H1 (cell line): ENCODE results near the gene AQP12A. TPM values are rescaled to one million over a fixed set of nuclear protein-coding genes. Genes with fewer than 3 reads are reported as not detected.
A peak's percentile ranks its signal among the peaks of the same experiment; 100 is the strongest.

Experiments
- CTCF ChIA-PET: fragments of 300-600 bp; sonication (Branson Sonifier 250); formaldehyde crosslinking; loops from one replicate; lab custom pipeline; 2021; ENCODE audit not compliant: partially characterized antibody; lab: Charles Lee
- POLR2A ChIA-PET: fragments of 300-600 bp; sonication (Branson Sonifier 250); formaldehyde crosslinking; loops from one replicate; lab custom pipeline; 2021; ENCODE audit warnings: inconsistent platforms; ENCODE audit not compliant: partially characterized antibody; lab: Charles Lee
- DNase-seq, 2 experiments: peaks; one replicate each; pipeline versions ENCODE4 v3.0.0 to v3.0.0-alpha.2; 2010 to 2022; ENCODE audit warnings: low spot score in 2 of 2, low read depth in 1 of 2, mixed read lengths in 1 of 2
- FAIRE-seq: peaks from 2 replicates; lab custom pipeline; 2011; peaks lifted over from hg19 to GRCh38; lab: Jason Lieb, UNC
- H2AFZ ChIP-seq: 2 replicates; pipeline ENCODE4 v1.8.1; 2012; ENCODE audit warnings: low read length, inconsistent platforms
- H2AK5ac ChIP-seq: 2 replicates; pipeline ENCODE4 v1.6.1; 2013; ENCODE audit warnings: low read depth, low read length
- H2BK120ac ChIP-seq: replicated peaks from 2 replicates; pipeline ENCODE3; 2013; ENCODE audit warnings: low read depth, low read length, inconsistent platforms
- H2BK12ac ChIP-seq: 2 replicates; pipeline ENCODE4 v1.6.1; 2013; ENCODE audit warnings: low read depth, low read length
- H2BK15ac ChIP-seq: 2 replicates; pipeline ENCODE4 v1.6.1; 2013; ENCODE audit warnings: low read length
- H2BK20ac ChIP-seq: 2 replicates; pipeline ENCODE4 v1.6.1; 2013; ENCODE audit warnings: low read length
- H2BK5ac ChIP-seq: 2 replicates; pipeline ENCODE4 v1.6.1; 2013; ENCODE audit warnings: low read depth, low read length
- H3K14ac ChIP-seq: 2 replicates; pipeline ENCODE4 v1.6.1; 2013; ENCODE audit warnings: inconsistent platforms; ENCODE audit not compliant: insufficient read length
- H3K18ac ChIP-seq: 2 replicates; pipeline ENCODE4 v1.6.1; 2013; ENCODE audit warnings: low read length; ENCODE audit errors: extremely low read depth
- H3K23ac ChIP-seq: 2 replicates; pipeline ENCODE4 v1.6.1; 2013; ENCODE audit warnings: inconsistent platforms; ENCODE audit not compliant: insufficient read length
- H3K23me2 ChIP-seq: 2 replicates; pipeline ENCODE4 v1.6.1; 2013; ENCODE audit warnings: low read depth, low read length
- H3K27ac ChIP-seq: 2 replicates; pipeline ENCODE4 v1.6.1; 2011; ENCODE audit warnings: low read depth, low read length, inconsistent platforms
- H3K27me3 ChIP-seq, 4 experiments: replicated peaks in 1 of 4; 1 replicate in 1 of 4; 2 replicates in 3 of 4; pipeline versions ENCODE4 v1.6.1 to v1.8.1; 2011 to 2013; ENCODE audit warnings: low read length in 3 of 4, mild to moderate bottlenecking in 3 of 4, inconsistent platforms in 2 of 4, mixed read lengths in 2 of 4, moderate library complexity in 1 of 4; ENCODE audit not compliant: control insufficient read depth in 3 of 4, insufficient read depth in 3 of 4; ENCODE audit errors: extremely low read depth in 1 of 4
- H3K36me3 ChIP-seq, 4 experiments: 2 replicates each; pipeline versions ENCODE4 v1.6.1 to v1.8.1; 2011 to 2013; ENCODE audit warnings: mild to moderate bottlenecking in 4 of 4, low read length in 3 of 4, moderate library complexity in 2 of 4, control low read depth in 1 of 4, inconsistent platforms in 1 of 4; ENCODE audit not compliant: insufficient read depth in 4 of 4, control insufficient read depth in 2 of 4
- H3K4ac ChIP-seq: replicated peaks from 2 replicates; pipeline ENCODE3; 2013; ENCODE audit warnings: low read length, low read depth, mixed read lengths, inconsistent platforms; ENCODE audit not compliant: insufficient read length
- H3K4me1 ChIP-seq, 4 experiments: replicated peaks in 1 of 4; 1 replicate in 1 of 4; 2 replicates in 3 of 4; pipeline versions ENCODE4 v1.6.1 to v1.8.1; 2011 to 2013; ENCODE audit warnings: low read length in 3 of 4, inconsistent platforms in 2 of 4, mixed read lengths in 1 of 4; ENCODE audit not compliant: insufficient read depth in 4 of 4, control insufficient read depth in 3 of 4
- H3K4me2 ChIP-seq, 2 experiments: 2 replicates each; pipeline versions ENCODE4 v1.6.1 to v1.8.1; 2011 to 2013; ENCODE audit warnings: low read depth in 2 of 2, low read length in 2 of 2, control low read depth in 1 of 2, inconsistent platforms in 1 of 2, mild to moderate bottlenecking in 1 of 2; ENCODE audit not compliant: insufficient read depth in 1 of 2
- H3K4me3 ChIP-seq, 4 experiments: fragments of 200-600, 300-600 bp in 1 of 4; sonication (generic), shearing (Covaris generic), sonication (Bioruptor Twin) in 1 of 4; 2 replicates each; pipeline versions ENCODE4 v1.5.1 to v1.8.1; 2011 to 2016; ENCODE audit warnings: low read length in 4 of 4, low read depth in 3 of 4, control low read depth in 2 of 4, inconsistent platforms in 2 of 4, mild to moderate bottlenecking in 2 of 4, mixed read lengths in 1 of 4, moderate library complexity in 1 of 4; ENCODE audit not compliant: insufficient read depth in 2 of 4; ENCODE audit errors: extremely low read depth in 1 of 4
- H3K56ac ChIP-seq: replicated peaks from 2 replicates; pipeline ENCODE3; 2013; ENCODE audit warnings: low read depth, mild to moderate bottlenecking, mixed read lengths, low read length, inconsistent platforms; ENCODE audit not compliant: insufficient read length
- H3K79me1 ChIP-seq: 2 replicates; pipeline ENCODE4 v1.6.1; 2013; ENCODE audit warnings: low read depth, low read length, control low read depth
- H3K79me2 ChIP-seq, 2 experiments: 2 replicates each; pipeline versions ENCODE4 v1.6.1 to v1.8.1; 2012 to 2013; ENCODE audit warnings: low read length in 2 of 2, mild to moderate bottlenecking in 2 of 2, inconsistent platforms in 1 of 2; ENCODE audit not compliant: insufficient read depth in 2 of 2, control insufficient read depth in 1 of 2
- H3K9ac ChIP-seq, 4 experiments: replicated peaks in 1 of 4; 1 replicate in 1 of 4; 2 replicates in 3 of 4; pipeline versions ENCODE4 v1.6.1 to v1.8.1; 2011 to 2013; ENCODE audit warnings: low read depth in 3 of 4, low read length in 3 of 4, control low read depth in 2 of 4, mild to moderate bottlenecking in 2 of 4, moderate library complexity in 2 of 4, inconsistent platforms in 1 of 4; ENCODE audit errors: extremely low read depth in 1 of 4
- H3K9me3 ChIP-seq, 2 experiments: 2 replicates each; pipeline versions ENCODE4 v1.6.1 to v1.8.1; 2012 to 2013; ENCODE audit warnings: mild to moderate bottlenecking in 2 of 2, moderate library complexity in 2 of 2, control low read depth in 1 of 2, inconsistent platforms in 1 of 2, low read depth in 1 of 2, low read length in 1 of 2, mixed read lengths in 1 of 2; ENCODE audit not compliant: insufficient read depth in 2 of 2
- H4K20me1 ChIP-seq, 2 experiments: replicated peaks in 1 of 2; 2 replicates each; pipeline versions ENCODE3 to v1.8.1; 2011 to 2013; ENCODE audit warnings: inconsistent platforms in 2 of 2, low read length in 2 of 2, mild to moderate bottlenecking in 1 of 2; ENCODE audit not compliant: insufficient read depth in 2 of 2, control insufficient read depth in 1 of 2
- H4K5ac ChIP-seq: 2 replicates; pipeline ENCODE4 v1.6.1; 2013; ENCODE audit warnings: low read length, low read depth, mixed read lengths, inconsistent platforms; ENCODE audit not compliant: insufficient read length
- H4K8ac ChIP-seq: 2 replicates; pipeline ENCODE4 v1.8.0; 2013; ENCODE audit warnings: mild to moderate bottlenecking, moderate library complexity, low read length, inconsistent platforms; ENCODE audit not compliant: insufficient read depth; ENCODE audit errors: extremely low read depth
- H4K91ac ChIP-seq: replicated peaks from 2 replicates; pipeline ENCODE3; 2013; ENCODE audit warnings: low read length, mixed read lengths, inconsistent platforms; ENCODE audit not compliant: insufficient read length
- CREB1 ChIP-seq: IDR thresholded peaks from 2 replicates; pipeline ENCODE4 v1.6.1; 2012; ENCODE audit warnings: inconsistent platforms
- CTCF ChIP-seq, 3 experiments: IDR thresholded peaks; 1 replicate in 2 of 3; 2 replicates in 1 of 3; pipeline versions ENCODE4 v1.5.1 to v1.6.1; 2011; ENCODE audit warnings: low read length in 3 of 3, mild to moderate bottlenecking in 3 of 3, inconsistent platforms in 2 of 3, low read depth in 1 of 3, moderate library complexity in 1 of 3; ENCODE audit not compliant: insufficient read depth in 1 of 3; ENCODE audit errors: control extremely low read depth in 1 of 3
- E2F6 ChIP-seq: IDR thresholded peaks from 2 replicates; pipeline ENCODE4 v1.6.1; 2012; ENCODE audit warnings: inconsistent platforms
- EZH2 ChIP-seq: fragments of 200-600 bp; sonication (generic); IDR thresholded peaks from 2 replicates; pipeline ENCODE4 v1.7.1; 2012; ENCODE audit warnings: low read depth, mild to moderate bottlenecking, moderate library complexity, low read length, inconsistent platforms; ENCODE audit not compliant: severe bottlenecking
- PHF8 ChIP-seq: fragments of 200-600 bp; sonication (generic); conservative IDR thresholded peaks from 2 replicates; pipeline ENCODE4 v1.7.1; 2012; ENCODE audit warnings: low read depth, mild to moderate bottlenecking, inconsistent platforms, low read length, moderate library complexity
- POLR2AphosphoS5 ChIP-seq: IDR thresholded peaks from 2 replicates; pipeline ENCODE4 v1.6.1; 2011; ENCODE audit warnings: low read depth, low read length
- RAD21 ChIP-seq, 2 experiments: IDR thresholded peaks in 1 of 2; conservative IDR thresholded peaks in 1 of 2; 2 replicates each; pipeline ENCODE4 v1.6.1; 2011; ENCODE audit warnings: low read depth in 2 of 2, low read length in 2 of 2, improper control_type of control experiment in 1 of 2, inconsistent platforms in 1 of 2, mild to moderate bottlenecking in 1 of 2, moderate library complexity in 1 of 2
- WGBS, 2 experiments: shearing (Covaris generic) in 1 of 2; methylation state at CpG; one replicate each; pipeline versions ENCODE4 v1.1.6 to v1.1.7; 2013 to 2015; ENCODE audit warnings: low lambda C conversion rate in 2 of 2, mixed read lengths in 2 of 2, inconsistent platforms in 1 of 2, low coverage in 1 of 2, missing lambda C conversion rate in 1 of 2; ENCODE audit not compliant: insufficient replicate concordance in 2 of 2, insufficient coverage in 1 of 2, insufficient read length in 1 of 2; ENCODE audit errors: extremely low coverage in 1 of 2, missing lambda C conversion rate in 1 of 2; 5-methylcytosine and 5-hydroxymethylcytosine counted together
- polyA plus RNA-seq, 7 experiments: library from polyadenylated mRNA; depleted of rRNA in 3 of 7; stranded (reverse) in 5 of 7; unstranded in 2 of 7; fragments of >200 nt in 5 of 7; fragments of 200-250 nt in 2 of 7; gene quantifications; 1 replicate in 5 of 7; 2 replicates in 1 of 7; 4 replicates in 1 of 7; pipeline versions ENCODE4 v1.2.1 to v1.2.3, GENCODE V29; 2011 to 2013; ENCODE audit warnings: missing spikeins in 2 of 7, mixed read lengths in 2 of 7
- total RNA-seq: library from RNA; stranded (reverse); fragmentation: NEBNext Ultra II Directional; extraction: Animal tissue kit (Norgen Biotek cat#: 25700); gene quantifications from 2 replicates; pipeline ENCODE4 v1.2.1, GENCODE V29; 2021

AQP12A gene
- total and polyA plus RNA-seq, 2 of the 8 experiments (the other 6 are each of a cell fraction or from before 2014, with no cell fraction given), result not detected

DNA sequence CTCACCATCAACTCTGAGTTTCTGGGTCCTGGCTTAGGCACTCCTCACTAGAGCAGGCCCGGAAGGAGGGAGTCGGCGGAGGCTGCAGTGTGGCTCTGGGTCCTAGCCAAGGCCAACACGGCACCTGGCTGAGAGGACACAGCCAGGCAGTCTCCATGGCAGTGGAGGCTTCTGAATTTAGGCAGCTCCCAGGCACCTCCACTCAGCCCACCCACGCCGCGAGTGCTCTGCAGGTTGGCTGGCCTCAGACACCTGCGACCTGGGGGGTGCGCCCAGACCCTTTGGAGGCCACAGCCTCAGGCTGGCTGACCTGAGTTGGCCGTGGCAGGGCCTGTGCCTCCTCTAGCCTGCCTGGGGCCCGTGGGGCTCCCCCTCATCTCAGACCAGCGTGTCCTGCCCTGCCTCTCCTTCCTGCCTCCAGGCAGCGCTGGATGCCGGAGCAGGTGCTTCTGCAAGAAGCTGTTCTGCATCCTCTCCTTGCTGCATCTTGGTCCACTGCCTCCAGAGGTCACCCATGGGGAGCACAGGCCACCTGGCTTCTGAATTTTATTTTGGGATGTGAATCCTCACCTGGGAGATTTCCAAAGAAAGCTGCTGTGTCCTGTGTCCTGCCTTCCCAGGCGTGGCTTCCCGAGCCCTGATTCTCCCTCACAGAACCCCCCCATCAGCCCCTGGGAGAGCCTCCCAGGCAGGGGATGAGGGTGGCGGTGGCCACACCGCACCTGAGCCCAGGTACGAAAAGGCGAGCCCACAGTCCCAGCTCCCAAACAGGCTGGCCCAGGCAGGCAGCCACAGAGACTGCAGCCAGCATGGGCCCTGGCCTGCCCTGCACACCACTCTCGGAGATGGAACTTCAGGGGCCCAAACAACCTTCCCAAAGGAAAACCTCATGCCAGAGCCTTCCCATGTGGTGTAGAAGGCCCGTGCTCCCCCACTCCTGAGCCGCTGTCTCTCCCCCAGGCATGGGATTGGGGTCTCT is 23.4 kb downstream of the AQP12A start:
- Histone ChIP-seq H2BK12ac (no peak overlapping the region), H3K4me3 (no peak overlapping the region), H4K91ac (no peak overlapping the region), H3K79me1 (no peaks in the 10 kb centered on the region), H3K14ac (no peak overlapping the region), H2AFZ (no peak overlapping the region), H3K9ac (no peak overlapping the region), H3K36me3 (peaks cover 11 to 40% (median 24%) of the 10 kb centered on the region in 4 experiments), H3K18ac (no peak overlapping the region), H2BK20ac (no peak overlapping the region), H2BK5ac (no peak overlapping the region; the same call in 1 of the 2 replicates), H3K56ac (no peak overlapping the region), H4K8ac (peak overlapping the region; percentile 57; the same call in 1 of the 2 replicates), H4K5ac (no peak overlapping the region), H2AK5ac (no peak overlapping the region), H3K4me2 (no peak overlapping the region), H3K9me3 (no peaks in the 10 kb centered on the region), H3K23ac (no peak overlapping the region), H3K27ac (no peak overlapping the region), H3K79me2 (no peaks in the 10 kb centered on the region), H4K20me1 (peaks cover 9 to 17% of the 10 kb centered on the region in 2 experiments), H3K4ac (no peak overlapping the region), H2BK120ac (no peak overlapping the region), H2BK15ac (no peak overlapping the region), H3K4me1 (no peaks in the 10 kb centered on the region; a peak in 1 of 7 replicates), H3K27me3 (no peaks in the 10 kb centered on the region), H3K23me2 (no peaks in the 10 kb centered on the region)
- CTCF ChIA-PET, result interaction anchor here (0.9 to 1.7 kb wide), 7 partner anchors 9 to 237 kb away, joined by 3 to 7 read pairs (median 3); no protein-coding TSS in a partner anchor
- WGBS, 2 experiments, result 86% methylated on average over 19 of the region's 23 CpGs; no CpG with 5 or more reads in 1 of the 2 experiments
- DNase-seq (no peak), FAIRE-seq (no peak)
- POLR2A ChIA-PET, result interaction anchor here (0.7 to 3.4 kb wide), 17 partner anchors 10 to 146 kb away, joined by 3 to 19 read pairs (median 4); no protein-coding TSS in a partner anchor
- TF ChIP-seq RAD21 (IDR thresholded peaks at IDR 0.05 in 1 of 2, conservative IDR thresholded peaks at IDR 0.05 in 1 of 2; ENCODE audit: low read depth in 2 of 2, low read length in 2 of 2), result peak in 1 of 2 experiments; percentile 16; a peak in 1 of 4 replicates
- no peak for TF ChIP-seq PHF8
- TF ChIP-seq CTCF (IDR thresholded peaks at IDR 0.05; ENCODE audit: control extremely low read depth in 1 of 3, insufficient read depth in 1 of 3, low read depth in 1 of 3, low read length in 3 of 3), result peak in 2 of 3 experiments; percentile 31 to 47; a peak in 2 of 4 replicates
- TF ChIP-seq CREB1, result no peak
- TF ChIP-seq E2F6, result no peak
- TF ChIP-seq EZH2, result no peak
- TF ChIP-seq POLR2AphosphoS5, result peak; percentile 22
